ENCODE results near the gene PIAS1. TPM values are rescaled to one million over a fixed set of nuclear protein-coding genes. Genes with fewer than 3 reads are reported as not detected.

The PIAS1 gene
- 16.7 to 23.8 TPM (median 21.1 TPM) in 5 replicates for total RNA-seq (2022; extraction: Qiagen RNA extraction; ENCODE audit: low read depth)

DNA sequence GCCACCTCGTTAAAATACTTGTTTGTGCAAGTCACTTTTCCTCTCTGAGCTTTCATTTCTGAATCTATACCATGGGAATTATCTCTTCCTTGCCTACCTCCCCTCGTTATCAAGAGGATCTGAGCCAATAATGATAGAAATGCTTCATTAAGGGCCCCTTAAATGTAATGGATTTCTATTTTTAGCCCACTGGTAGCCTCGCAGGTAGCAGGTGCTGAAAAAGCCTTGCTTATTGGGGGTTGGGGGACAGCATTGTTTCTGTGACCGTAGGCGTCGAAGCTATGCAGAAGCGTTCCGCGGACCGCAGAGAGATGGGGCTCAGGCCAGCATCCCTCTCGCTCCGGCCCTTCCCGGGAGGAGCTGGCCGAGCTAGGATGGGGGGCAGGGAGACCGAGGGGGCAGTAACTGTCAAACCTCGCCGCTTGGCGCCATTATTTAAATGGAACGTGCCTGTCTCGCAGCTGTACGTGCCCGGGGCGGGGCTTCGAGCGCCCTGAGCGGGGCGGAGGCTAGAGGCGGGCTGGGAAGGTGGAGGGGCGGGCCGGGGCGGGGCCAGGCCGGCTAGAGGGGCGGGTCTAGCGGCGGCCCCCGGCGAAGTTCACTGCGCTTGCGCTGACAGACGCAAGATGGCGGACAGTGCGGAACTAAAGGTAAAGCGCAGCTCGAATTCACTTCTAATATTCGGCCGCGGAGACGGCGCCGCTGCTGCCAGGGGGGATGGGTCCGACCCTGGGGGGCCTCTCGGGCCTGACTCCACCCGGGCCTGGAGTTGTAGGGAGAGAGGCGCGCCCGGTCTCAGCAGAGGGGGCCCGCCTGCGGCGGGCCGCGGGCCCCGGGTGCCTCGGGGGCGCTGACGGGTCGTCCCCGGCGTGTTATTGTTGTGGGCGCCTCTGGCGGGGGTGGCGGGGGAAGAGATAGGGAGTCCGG, at the start of gene PIAS1:
Gene PIAS1, plus strand, starts transcription at position 615 of the 927 bp plus-strand sequence. Its CDS starts 12 bp downstream, at position 627.

DNA sequence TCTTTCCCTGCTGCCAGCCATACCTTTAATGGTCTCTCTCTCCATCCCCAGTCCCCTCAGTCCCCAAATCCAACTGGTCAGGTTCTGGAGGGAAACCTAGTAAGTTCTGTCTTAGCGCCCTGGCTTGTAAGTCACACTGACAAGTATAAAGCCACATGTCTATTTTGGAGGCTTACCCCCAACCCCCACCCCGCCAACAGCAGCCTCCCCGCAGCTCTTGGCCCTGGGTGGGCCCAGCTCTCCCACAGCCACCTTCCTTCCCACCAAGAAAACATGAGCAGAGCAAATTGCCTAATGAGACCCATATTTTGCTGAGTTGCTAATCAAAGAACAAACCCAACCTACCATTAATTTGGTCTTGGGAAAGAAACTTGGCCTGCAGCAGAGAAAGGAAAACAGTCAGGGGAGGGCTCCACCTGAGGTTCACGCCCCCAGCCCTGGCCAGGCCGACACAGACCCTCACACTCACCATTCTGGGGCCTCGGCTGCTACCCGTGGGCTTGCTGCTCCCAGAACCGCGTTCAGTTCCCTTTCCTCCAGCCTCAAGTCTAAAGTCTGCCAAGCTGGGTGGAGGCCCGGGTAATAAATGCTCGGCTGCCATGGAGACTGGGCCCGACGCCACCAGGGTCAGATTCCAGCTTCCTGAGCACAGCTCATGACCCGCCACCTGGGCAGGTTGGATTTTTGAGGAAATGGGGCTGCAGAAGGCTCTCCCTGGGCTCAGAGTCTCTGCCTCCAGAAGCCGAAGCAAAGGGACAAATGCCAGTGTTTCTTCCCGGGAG, 150.9 kb downstream of the PIAS1 start, which contains the start of gene CALML4:
Gene CALML4, minus strand, starts transcription at position 557 of the 782 bp plus-strand sequence. Its CDS starts 85 bp downstream, at position 472.

DNA sequence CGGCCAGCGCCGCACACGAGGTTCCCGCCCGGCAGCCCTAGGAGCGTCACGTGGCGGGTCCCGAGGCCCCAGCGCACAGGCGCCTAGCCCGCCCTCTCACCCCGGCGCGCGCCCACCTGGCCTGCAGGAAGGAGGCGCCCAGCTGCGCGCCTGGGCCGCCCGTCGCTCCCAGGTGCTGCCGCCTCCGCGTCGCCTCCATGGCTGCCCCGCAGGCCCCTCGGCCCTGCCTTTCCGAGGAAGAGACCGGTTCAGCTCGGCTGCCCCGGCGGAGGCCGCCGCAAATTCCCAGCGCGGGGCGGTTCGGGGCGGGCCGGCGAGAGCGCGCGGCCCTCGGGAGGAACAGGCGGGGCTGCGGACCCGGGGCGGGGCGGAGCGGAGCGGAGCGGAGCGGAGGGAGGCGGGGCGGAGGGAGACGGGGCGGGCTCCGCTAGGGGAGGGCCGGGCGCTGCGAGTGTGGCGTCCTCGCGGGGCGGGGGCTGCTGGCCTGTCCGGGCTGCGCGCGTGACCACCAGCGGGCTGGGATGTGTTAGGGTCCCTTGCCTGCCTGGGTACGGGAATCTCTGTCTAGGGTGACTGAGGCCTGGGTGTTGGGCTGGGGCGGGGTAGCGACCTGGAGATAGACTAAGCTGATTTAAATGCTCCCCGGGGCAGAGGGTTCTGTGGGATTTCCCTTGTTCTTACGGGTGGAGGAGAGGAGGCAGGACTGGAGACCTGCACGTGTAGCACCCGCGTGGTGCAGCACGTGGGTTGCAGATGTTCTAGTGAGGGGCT, 175.5 kb downstream of the PIAS1 start, which contains the start of gene CLN6:
Gene CLN6, minus strand, starts transcription at position 343 of the 771 bp plus-strand sequence. Its CDS starts 144 bp downstream, at position 199.

Other genes with a start within 250 kb of the PIAS1 start
- gene SKOR1, start 228.8 kb upstream of the PIAS1 start, total RNA-seq (2022; extraction: Qiagen RNA extraction; ENCODE audit: low read depth) = 0.03 to 0.04 TPM (median 0.03 TPM) in 3 of 5 replicates, not detected in the others
- gene RNU6-1, start 214.3 kb upstream of the PIAS1 start, total RNA-seq (2022; extraction: Qiagen RNA extraction; ENCODE audit: low read depth) = not detected in 5 replicates
- 6.9 to 10.6 TPM (median 9.2 TPM) in 5 replicates for gene CALML4, start 151.0 kb downstream of the PIAS1 start, total RNA-seq (2022; extraction: Qiagen RNA extraction; ENCODE audit: low read depth)
- 67.4 to 87.5 TPM (median 80.2 TPM) in 5 replicates for gene CLN6, start 175.4 kb downstream of the PIAS1 start, total RNA-seq (2022; extraction: Qiagen RNA extraction; ENCODE audit: low read depth)
- 21.1 to 32.1 TPM (median 27.5 TPM) in 5 replicates for gene FEM1B, start 223.4 kb downstream of the PIAS1 start, total RNA-seq (2022; extraction: Qiagen RNA extraction; ENCODE audit: low read depth)